Natural killer cell (primary cell): ENCODE measurements around the gene HMCN2. TPM values are rescaled to one million over a fixed set of nuclear protein-coding genes. Genes with fewer than 3 reads are reported as not detected.

Source experiments
- ATAC-seq, 3 donors: fragments of 150-1000 bp in 2 of 3; fragments of 200-7000 bp in 1 of 3; cut with Tn5 transposase; 1 replicate in 1 of 3; 2 replicates in 2 of 3; pipeline ENCODE4 v1.10.0; 2021; ENCODE audit warnings: mild to moderate bottlenecking in 2 of 3, moderate library complexity in 2 of 3
- DNase-seq, 2 donors: peaks; one replicate each; pipeline versions ENCODE4 v3.0.0 to v3.0.0-alpha.2; 2013 to 2021; ENCODE audit warnings: mixed read lengths in 1 of 2
- H3K27ac ChIP-seq: one replicate; pipeline ENCODE4 v1.5.1; 2013; ENCODE audit warnings: mild to moderate bottlenecking, low read length
- H3K27me3 ChIP-seq: one replicate; pipeline ENCODE4 v1.6.1; 2013; ENCODE audit warnings: low read length; ENCODE audit not compliant: control insufficient read depth, insufficient read depth
- H3K36me3 ChIP-seq: one replicate; pipeline ENCODE4 v1.6.1; 2013; ENCODE audit warnings: low read length; ENCODE audit not compliant: control insufficient read depth, insufficient read depth
- H3K4me1 ChIP-seq: one replicate; pipeline ENCODE4 v1.6.1; 2013; ENCODE audit warnings: low read length; ENCODE audit not compliant: control insufficient read depth, insufficient read depth
- H3K4me3 ChIP-seq: one replicate; pipeline ENCODE4 v1.5.1; 2013; ENCODE audit warnings: low read length
- H3K9me3 ChIP-seq: one replicate; pipeline ENCODE4 v1.6.1; 2013; ENCODE audit warnings: low read length; ENCODE audit not compliant: control insufficient read depth, insufficient read depth
- H3K27ac Mint-ChIP-seq, 2 donors: one replicate each; pipeline ENCODE4 v1.8.0; 2022; ENCODE audit warnings: mild to moderate bottlenecking in 2 of 2, mixed read lengths in 2 of 2, moderate library complexity in 1 of 2
- H3K27me3 Mint-ChIP-seq, 2 donors: one replicate each; pipeline ENCODE4 v1.8.0; 2022; ENCODE audit warnings: low read depth in 2 of 2, mixed read lengths in 2 of 2
- H3K36me3 Mint-ChIP-seq: one replicate; pipeline ENCODE4 v1.8.0; 2022; ENCODE audit warnings: mixed read lengths
- H3K4me1 Mint-ChIP-seq, 2 donors: one replicate each; pipeline ENCODE4 v1.8.0; 2022; ENCODE audit warnings: mixed read lengths in 2 of 2
- H3K4me3 Mint-ChIP-seq: one replicate; pipeline ENCODE4 v1.8.0; 2022; ENCODE audit warnings: mild to moderate bottlenecking, moderate library complexity, mixed read lengths
- H3K9me3 Mint-ChIP-seq, 2 donors: one replicate each; pipeline ENCODE4 v1.8.0; 2022; ENCODE audit warnings: mixed read lengths in 2 of 2
- WGBS: methylation state at CpG from one replicate; pipeline ENCODE4 v1.1.7; 2013; ENCODE audit warnings: missing lambda C conversion rate; ENCODE audit not compliant: insufficient coverage; 5-methylcytosine and 5-hydroxymethylcytosine counted together
- intact Hi-C: fragments of 100-400 bp; cut with micrococcal nuclease; formaldehyde crosslinking; loops from one replicate; pipeline ENCODE4 v1.14.2; 2022
- total RNA-seq, 4 donors: library from RNA; stranded (reverse); fragments of 120-200 nt in 1 of 4; gene quantifications; one replicate each; pipeline versions ENCODE4 v1.2.3 to v1.2.4, GENCODE V29; 2013 to 2022
- TF ChIP-seq, protein P1 (sequence below): fragments of 200-600 bp; IDR thresholded peaks from one replicate; pipeline ENCODE4 v1.8.0; 2022; ENCODE audit warnings: antibody characterized with exemption

The HMCN2 gene
- total RNA-seq, 3 donors from 2014 or later (not counting 1 experiment from before 2014, with no cell fraction given): not detected

GRCh38 chr9:130470950-130471349 lies 205.4 kb downstream of the HMCN2 start:
- no peaks in the 10 kb centered on the region for H3K9me3 ChIP-seq
- Mint-ChIP-seq H3K4me1 (no peaks in the 10 kb centered on the region), H3K27me3 (peaks cover 8 to 22% of the 10 kb centered on the region in 2 donors), H3K36me3 (no peaks in the 10 kb centered on the region), H3K4me3 (no peak overlapping the region), H3K27ac (no peak overlapping the region), H3K9me3 (no peaks in the 10 kb centered on the region)
- intact Hi-C loops: no loop called here
- H3K4me3 ChIP-seq: no peak overlapping the region
- H3K4me1 ChIP-seq: no peaks in the 10 kb centered on the region
- TF ChIP-seq, protein P1, sequence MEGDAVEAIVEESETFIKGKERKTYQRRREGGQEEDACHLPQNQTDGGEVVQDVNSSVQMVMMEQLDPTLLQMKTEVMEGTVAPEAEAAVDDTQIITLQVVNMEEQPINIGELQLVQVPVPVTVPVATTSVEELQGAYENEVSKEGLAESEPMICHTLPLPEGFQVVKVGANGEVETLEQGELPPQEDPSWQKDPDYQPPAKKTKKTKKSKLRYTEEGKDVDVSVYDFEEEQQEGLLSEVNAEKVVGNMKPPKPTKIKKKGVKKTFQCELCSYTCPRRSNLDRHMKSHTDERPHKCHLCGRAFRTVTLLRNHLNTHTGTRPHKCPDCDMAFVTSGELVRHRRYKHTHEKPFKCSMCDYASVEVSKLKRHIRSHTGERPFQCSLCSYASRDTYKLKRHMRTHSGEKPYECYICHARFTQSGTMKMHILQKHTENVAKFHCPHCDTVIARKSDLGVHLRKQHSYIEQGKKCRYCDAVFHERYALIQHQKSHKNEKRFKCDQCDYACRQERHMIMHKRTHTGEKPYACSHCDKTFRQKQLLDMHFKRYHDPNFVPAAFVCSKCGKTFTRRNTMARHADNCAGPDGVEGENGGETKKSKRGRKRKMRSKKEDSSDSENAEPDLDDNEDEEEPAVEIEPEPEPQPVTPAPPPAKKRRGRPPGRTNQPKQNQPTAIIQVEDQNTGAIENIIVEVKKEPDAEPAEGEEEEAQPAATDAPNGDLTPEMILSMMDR: no peak
- WGBS: 83% methylated on average over 12 of the region's 12 CpGs
- DNase-seq (no peak), ATAC-seq (no peak)
- H3K27me3 ChIP-seq: peaks cover 8% of the 10 kb centered on the region
- H3K36me3 ChIP-seq: no peaks in the 10 kb centered on the region
- H3K27ac ChIP-seq: no peak overlapping the region

- Mint-ChIP-seq H3K4me3 (no peak overlapping the region), H3K27ac (no peak overlapping the region), H3K9me3 (no peaks in the 10 kb centered on the region), H3K4me1 (no peaks in the 10 kb centered on the region), H3K27me3 (peaks cover 8 to 19% of the 10 kb centered on the region in 2 donors), H3K36me3 (no peaks in the 10 kb centered on the region)
- WGBS: 42% methylated on average over 14 of the region's 20 CpGs
- no peak overlapping the region for H3K4me3 ChIP-seq
- ATAC-seq (no peak), DNase-seq (no peak)
- H3K9me3 ChIP-seq: no peaks in the 10 kb centered on the region
- H3K27me3 ChIP-seq: peaks cover 8% of the 10 kb centered on the region
- H3K27ac ChIP-seq: no peak overlapping the region
- TF ChIP-seq, protein P1: no peak
- intact Hi-C loops: no loop called here
- H3K36me3 ChIP-seq: no peaks in the 10 kb centered on the region
- H3K4me1 ChIP-seq: no peaks in the 10 kb centered on the region
Observed at GRCh38 chr9:130471411-130472183, 206.0 kb downstream of the HMCN2 start.

DNA sequence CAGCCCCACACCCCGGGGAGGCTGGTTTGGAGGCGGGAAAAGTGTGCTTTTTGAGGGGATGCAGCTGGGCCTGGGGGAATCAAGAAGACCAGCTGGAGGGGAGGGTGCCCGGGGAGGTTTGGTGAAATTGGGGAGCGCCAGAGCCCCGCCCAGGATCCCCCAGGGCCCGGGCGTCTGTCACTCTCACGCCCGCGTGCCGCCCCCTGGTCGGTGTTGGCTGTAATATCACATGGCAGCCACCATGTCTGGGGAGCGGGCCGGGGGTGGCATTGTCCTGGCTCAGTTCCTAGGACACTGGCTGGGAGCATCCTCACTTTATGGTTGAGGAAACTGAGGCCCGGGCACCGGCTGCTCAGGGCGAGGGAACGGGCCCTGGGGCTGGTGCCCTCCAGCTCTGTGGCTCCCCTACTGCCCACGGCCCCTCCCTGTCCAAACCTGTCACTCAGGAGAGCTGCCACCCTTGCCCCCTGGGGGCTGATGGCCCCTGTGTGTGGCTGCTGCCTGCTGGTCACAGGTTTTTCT lies 206.7 kb downstream of the HMCN2 start:
- no peak for ATAC-seq
- Mint-ChIP-seq H3K27me3 (peaks cover 8 to 18% of the 10 kb centered on the region in 2 donors), H3K27ac (no peak overlapping the region), H3K4me1 (no peaks in the 10 kb centered on the region), H3K36me3 (no peaks in the 10 kb centered on the region), H3K4me3 (no peak overlapping the region), H3K9me3 (no peaks in the 10 kb centered on the region)
- H3K9me3 ChIP-seq: no peaks in the 10 kb centered on the region
- H3K4me3 ChIP-seq: no peak overlapping the region
- DNase-seq: no peak
- no peak overlapping the region for H3K27ac ChIP-seq
- TF ChIP-seq, protein P1: no peak
- H3K4me1 ChIP-seq: no peaks in the 10 kb centered on the region
- no peaks in the 10 kb centered on the region for H3K36me3 ChIP-seq
- peaks cover 8% of the 10 kb centered on the region for H3K27me3 ChIP-seq
- 66% methylated on average over 19 of the region's 19 CpGs for WGBS
- intact Hi-C loops: no loop called here
